Globus pallidus (tissue), 1 donor: Measurements from ENCODE around the gene POU6F2.
"Not testable (repeated sequence)": the region's sequence is repeated elsewhere in the genome, so short reads cannot be mapped to it uniquely, and the experiment has no call there.

ENCODE experiments used
- DNase-seq: peaks from one replicate; pipeline ENCODE4 v3.0.0-alpha.2; 2015; ENCODE audit warnings: low spot score

The POU6F2 gene

GRCh38 chr7:39356172-39356925 is 378.6 kb downstream of the POU6F2 start:
- DNase-seq = no peak

- no peak for DNase-seq
These were observed 379.9 kb downstream of the POU6F2 start for GRCh38 chr7:39357648-39358047.

GRCh38 chr7:39360038-39360437 is 382.3 kb downstream of the POU6F2 start:
- DNase-seq = no peak

GRCh38 chr7:39360766-39361165 is 383.1 kb downstream of the POU6F2 start:
- no peak for DNase-seq

GRCh38 chr7:39365751-39366295 is 388.1 kb downstream of the POU6F2 start:
- DNase-seq = no peak

- no peak for DNase-seq
These were observed 389.7 kb downstream of the POU6F2 start for GRCh38 chr7:39367451-39367850.

GRCh38 chr7:39367943-39368342 is 390.2 kb downstream of the POU6F2 start:
- no peak for DNase-seq

- DNase-seq = no peak
These were observed 394.7 kb downstream of the POU6F2 start for GRCh38 chr7:39372383-39372782.

- no peak for DNase-seq
These were observed 396.8 kb downstream of the POU6F2 start for GRCh38 chr7:39374436-39375040.

GRCh38 chr7:39375047-39375873 is 397.6 kb downstream of the POU6F2 start:
- no peak for DNase-seq

GRCh38 chr7:39375874-39376190 is 398.1 kb downstream of the POU6F2 start:
- DNase-seq = no peak

- not testable (repeated sequence) for DNase-seq
These were observed 399.2 kb downstream of the POU6F2 start for GRCh38 chr7:39376881-39377280.

- no peak for DNase-seq
These were observed 401.7 kb downstream of the POU6F2 start for GRCh38 chr7:39379416-39379815.

- no peak for DNase-seq
These were observed 405.4 kb downstream of the POU6F2 start for GRCh38 chr7:39383136-39383535.

GRCh38 chr7:39384386-39384785 is 406.7 kb downstream of the POU6F2 start:
- no peak for DNase-seq

GRCh38 chr7:39386718-39387117 is 409.0 kb downstream of the POU6F2 start:
- no peak for DNase-seq

GRCh38 chr7:39392151-39392550 is 414.4 kb downstream of the POU6F2 start:
- DNase-seq = no peak

- no peak for DNase-seq
These were observed 416.5 kb downstream of the POU6F2 start for GRCh38 chr7:39394105-39394680.

GRCh38 chr7:39399458-39399857 is 421.7 kb downstream of the POU6F2 start:
- DNase-seq = no peak

- DNase-seq = no peak
These were observed 422.3 kb downstream of the POU6F2 start for GRCh38 chr7:39399986-39400385.

- no peak for DNase-seq
These were observed 423.1 kb downstream of the POU6F2 start for GRCh38 chr7:39400836-39401235.

- no peak for DNase-seq
These were observed 424.3 kb downstream of the POU6F2 start for GRCh38 chr7:39402034-39402433.
